HG02973 (cell line): ENCODE results near the gene TANC1.
A peak's percentile ranks its signal among the peaks of the same experiment; 100 is the strongest.
"Not testable (repeated sequence)": the region's sequence is repeated elsewhere in the genome, so short reads cannot be mapped to it uniquely, and the experiment has no call there.

Experiments
- ATAC-seq: cut with Tn5 transposase; IDR thresholded peaks from one replicate; pipeline ENCODE4 v1.9.1; 2021; ENCODE audit warnings: moderate library complexity; ENCODE audit not compliant: unreplicated experiment

The TANC1 gene

GRCh38 chr2:159134979-159135378 lies 166.5 kb downstream of the TANC1 start:
- ATAC-seq, result no peak

GRCh38 chr2:159136391-159136790 lies 168.0 kb downstream of the TANC1 start:
- ATAC-seq, result no peak

GRCh38 chr2:159137511-159138241 lies 169.2 kb downstream of the TANC1 start:
- no peak for ATAC-seq

GRCh38 chr2:159138642-159139182 lies 170.3 kb downstream of the TANC1 start:
- ATAC-seq, result no peak

- ATAC-seq, result no peak
Observed at GRCh38 chr2:159139216-159139933, 170.9 kb downstream of the TANC1 start.

- ATAC-seq, result no peak
Observed at GRCh38 chr2:159140070-159140769, 171.8 kb downstream of the TANC1 start.

GRCh38 chr2:159140821-159141220 lies 172.4 kb downstream of the TANC1 start:
- ATAC-seq, result not testable (repeated sequence)

- peak; percentile 85 for ATAC-seq
Observed at GRCh38 chr2:159144776-159145614, 176.6 kb downstream of the TANC1 start.

- no peak for ATAC-seq
Observed at GRCh38 chr2:159145745-159146354, 177.4 kb downstream of the TANC1 start.

- no peak for ATAC-seq
Observed at GRCh38 chr2:159146996-159147666, 178.7 kb downstream of the TANC1 start.

- ATAC-seq, result no peak
Observed at GRCh38 chr2:159147690-159148089, 179.2 kb downstream of the TANC1 start.

GRCh38 chr2:159148901-159149300 lies 180.5 kb downstream of the TANC1 start:
- ATAC-seq, result no peak

- no peak for ATAC-seq
Observed at GRCh38 chr2:159149747-159150146, 181.3 kb downstream of the TANC1 start.

- ATAC-seq, result no peak
Observed at GRCh38 chr2:159150280-159150746, 181.9 kb downstream of the TANC1 start.

GRCh38 chr2:159151198-159152127 lies 183.0 kb downstream of the TANC1 start:
- ATAC-seq, result no peak

GRCh38 chr2:159152128-159152778 lies 183.8 kb downstream of the TANC1 start:
- ATAC-seq, result no peak

- no peak for ATAC-seq
Observed at GRCh38 chr2:159153063-159153462, 184.6 kb downstream of the TANC1 start.

- no peak for ATAC-seq
Observed at GRCh38 chr2:159153463-159153862, 185.0 kb downstream of the TANC1 start.
